ENCODE results near the gene LYAR. TPM values are rescaled to one million over a fixed set of nuclear protein-coding genes. Genes with fewer than 3 reads are reported as not detected.

Gene LYAR, protein sequence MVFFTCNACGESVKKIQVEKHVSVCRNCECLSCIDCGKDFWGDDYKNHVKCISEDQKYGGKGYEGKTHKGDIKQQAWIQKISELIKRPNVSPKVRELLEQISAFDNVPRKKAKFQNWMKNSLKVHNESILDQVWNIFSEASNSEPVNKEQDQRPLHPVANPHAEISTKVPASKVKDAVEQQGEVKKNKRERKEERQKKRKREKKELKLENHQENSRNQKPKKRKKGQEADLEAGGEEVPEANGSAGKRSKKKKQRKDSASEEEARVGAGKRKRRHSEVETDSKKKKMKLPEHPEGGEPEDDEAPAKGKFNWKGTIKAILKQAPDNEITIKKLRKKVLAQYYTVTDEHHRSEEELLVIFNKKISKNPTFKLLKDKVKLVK
- total RNA-seq: 10 to 100 TPM; 37.7 to 37.9 TPM

DNA sequence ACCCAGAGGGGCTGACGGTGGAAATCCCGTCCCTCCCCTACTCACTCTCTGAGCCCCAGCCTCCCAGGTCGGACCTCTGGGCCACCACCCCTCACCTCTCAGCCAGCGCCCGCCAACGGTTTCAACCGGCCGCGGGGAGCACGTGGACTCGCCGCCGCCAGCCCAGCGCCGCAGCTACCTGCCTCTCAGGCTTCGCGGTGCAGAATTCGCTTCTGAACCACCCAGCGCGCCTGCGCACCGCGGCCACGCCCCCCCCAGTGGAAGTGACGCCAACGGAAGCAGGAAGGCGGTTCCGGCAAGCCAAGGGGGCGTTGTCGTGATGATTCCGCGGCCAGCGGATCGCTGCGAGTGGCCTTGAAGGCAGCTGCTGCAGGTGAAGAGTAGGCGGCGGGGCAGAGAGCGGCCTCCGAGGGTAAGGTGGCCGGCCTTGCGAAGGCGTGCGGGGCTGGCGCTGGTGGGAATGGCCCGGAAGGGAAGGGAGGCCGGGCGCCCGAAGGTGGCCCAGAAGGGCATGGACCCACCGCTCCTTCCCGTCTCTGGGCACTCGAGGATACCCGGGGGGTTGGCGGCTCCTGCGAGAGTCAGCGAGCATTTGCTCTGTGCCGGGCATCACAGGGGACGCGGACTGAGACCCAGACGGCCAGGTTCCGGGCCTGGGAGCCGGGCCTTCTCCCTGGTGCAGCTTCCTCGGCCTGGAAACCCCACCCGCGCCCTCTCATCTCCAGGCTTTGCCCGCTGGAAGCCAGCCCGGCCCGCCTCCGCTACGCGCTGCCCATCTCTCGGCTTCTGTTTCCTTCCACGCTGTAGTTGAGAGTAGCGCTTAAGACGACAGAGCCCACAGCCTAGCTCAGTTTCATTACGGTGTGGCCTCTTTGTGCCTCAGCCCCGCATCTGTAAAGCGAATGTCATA, at the start of gene LYAR, which contains the start of gene ZBTB49:
TSS of gene LYAR (minus strand) at position 214 of the 910 bp plus-strand sequence. CDS start 6,412 bp downstream, outside the sequence.
TSS of gene ZBTB49 (plus strand) at position 311 of the 910 bp plus-strand sequence. CDS start 9,695 bp downstream, outside the sequence.
- H3K27me3 Mint-ChIP-seq (ENCODE audit: low read depth): no peaks in the 10 kb centered on the region
- peaks cover 16% of the 10 kb centered on the region for H3K36me3 Mint-ChIP-seq (ENCODE audit: low read depth)
- DNase-seq (peak; percentile 97), ATAC-seq (peak; percentile 94)
- H3K9me3 Mint-ChIP-seq (ENCODE audit: insufficient read depth): no peaks in the 10 kb centered on the region
- H3K4me1 Mint-ChIP-seq (ENCODE audit: low read depth): peaks cover 34% of the 10 kb centered on the region
- ChIA-PET POLR2A (interaction anchor here (1.0 to 1.2 kb wide), 2 partner anchors 12 to 18 kb away, joined by 3 to 4 read pairs; no protein-coding TSS in a partner anchor), CTCF (interaction anchor here (1.4 to 1.6 kb wide), 2 partner anchors 17 to 42 kb away, joined by 5 to 7 read pairs; partner anchors contain the start of gene TMEM128)
- peak within 1 kb of the TSS; percentile 95 for H3K4me3 Mint-ChIP-seq
- H3K27ac Mint-ChIP-seq: peak within 1 kb of the TSS; percentile 96

DNA sequence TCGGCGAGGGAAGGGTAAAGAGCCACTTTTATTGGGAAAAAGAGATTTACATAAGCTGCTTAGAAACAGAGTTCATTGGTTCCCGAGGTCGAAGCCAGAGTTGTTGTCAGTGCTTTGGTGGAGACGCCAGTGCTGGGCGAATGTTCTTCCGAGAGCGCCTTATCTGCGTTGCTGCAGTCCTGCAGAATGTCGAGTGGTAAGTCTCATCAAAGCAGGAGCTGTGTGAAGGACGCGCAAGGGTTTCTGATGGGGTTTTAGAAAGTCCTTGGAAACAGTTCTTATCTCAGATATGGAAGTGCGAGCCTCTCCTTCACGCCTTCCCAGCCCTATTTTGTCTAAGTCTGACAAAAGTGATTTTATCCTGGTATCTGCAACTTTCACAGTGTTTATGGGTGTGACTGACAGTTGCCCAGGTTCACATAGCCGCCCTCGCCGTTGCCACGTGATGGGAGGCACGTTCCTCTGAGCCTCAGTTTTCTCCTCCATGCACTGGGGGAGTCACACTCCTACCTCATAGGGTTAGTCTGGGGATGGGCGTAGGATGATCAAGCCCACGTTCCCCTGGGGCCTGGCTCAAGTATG, 49.6 kb upstream of the LYAR start:
- H3K27ac Mint-ChIP-seq: no peak overlapping the region
- DNase-seq (no peak), ATAC-seq (no peak)
- no peak overlapping the region for H3K4me3 Mint-ChIP-seq
- no peaks in the 10 kb centered on the region for H3K9me3 Mint-ChIP-seq (ENCODE audit: insufficient read depth)
- CTCF ChIA-PET: interaction anchor here (8.7 kb wide), 1 partner anchor 79 kb away, joined by 68 read pairs; no protein-coding TSS in a partner anchor
- H3K27me3 Mint-ChIP-seq (ENCODE audit: low read depth): peaks cover 3% of the 10 kb centered on the region
- POLR2A ChIA-PET: interaction anchor here (1.4 kb wide), 1 partner anchor 91 kb away, joined by 5 read pairs; the partner anchor contains the start of gene TMEM128
- H3K36me3 Mint-ChIP-seq (ENCODE audit: low read depth): no peaks in the 10 kb centered on the region
- H3K4me1 Mint-ChIP-seq (ENCODE audit: low read depth): peaks cover 9% of the 10 kb centered on the region

DNA sequence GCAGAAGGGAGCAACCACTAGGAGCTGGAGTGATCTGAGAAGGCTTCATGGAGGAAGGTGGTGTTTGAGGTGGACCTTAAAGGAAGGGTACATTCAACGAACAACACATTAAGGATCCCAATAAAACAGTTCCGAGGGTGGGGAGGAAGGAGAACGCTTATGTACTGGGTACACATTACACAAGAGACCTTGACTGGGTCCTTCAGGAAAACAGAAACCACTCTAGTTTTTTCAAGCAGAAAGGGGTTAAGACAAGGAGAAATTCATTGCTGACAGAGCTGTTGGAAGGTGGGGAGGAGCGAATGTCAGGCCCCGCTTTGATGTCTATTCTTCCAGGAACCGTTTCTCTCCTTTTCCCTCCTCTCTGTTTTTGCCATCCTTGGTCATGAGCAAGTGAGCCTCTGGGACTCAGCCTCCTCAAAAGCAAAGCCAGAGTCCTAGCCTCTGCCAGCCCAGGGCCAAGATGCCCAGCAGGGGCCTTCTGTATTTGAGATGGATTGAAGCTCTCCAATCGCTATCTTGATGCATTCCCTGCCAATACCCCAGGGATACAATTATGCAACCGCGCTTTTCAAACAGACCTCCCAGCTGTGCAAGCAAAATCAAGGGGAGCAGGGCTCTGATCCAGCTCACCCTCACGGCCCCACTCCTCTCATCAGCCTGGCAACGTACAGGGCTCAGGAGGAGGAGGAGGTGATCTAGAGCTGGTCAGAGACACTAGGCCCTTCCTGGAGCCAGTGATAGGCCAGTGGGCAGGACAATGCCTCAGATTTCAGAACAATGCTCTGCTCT, 48.5 kb upstream of the LYAR start:
- ATAC-seq (no peak), DNase-seq (no peak)
- H3K36me3 Mint-ChIP-seq (ENCODE audit: low read depth): no peaks in the 10 kb centered on the region
- H3K4me3 Mint-ChIP-seq: no peak overlapping the region
- peaks cover 3% of the 10 kb centered on the region for H3K27me3 Mint-ChIP-seq (ENCODE audit: low read depth)
- POLR2A ChIA-PET: interaction anchor here (0.9 to 1.4 kb wide), 2 partner anchors 90 kb away, joined by 3 to 5 read pairs; partner anchors contain the start of gene TMEM128
- H3K27ac Mint-ChIP-seq: no peak overlapping the region
- no peaks in the 10 kb centered on the region for H3K9me3 Mint-ChIP-seq (ENCODE audit: insufficient read depth)
- H3K4me1 Mint-ChIP-seq (ENCODE audit: low read depth): peaks cover 10% of the 10 kb centered on the region
- CTCF ChIA-PET: interaction anchor here (0.9 to 8.7 kb wide), 4 partner anchors 12 to 92 kb away, joined by 4 to 68 read pairs (median 17); no protein-coding TSS in a partner anchor

DNA sequence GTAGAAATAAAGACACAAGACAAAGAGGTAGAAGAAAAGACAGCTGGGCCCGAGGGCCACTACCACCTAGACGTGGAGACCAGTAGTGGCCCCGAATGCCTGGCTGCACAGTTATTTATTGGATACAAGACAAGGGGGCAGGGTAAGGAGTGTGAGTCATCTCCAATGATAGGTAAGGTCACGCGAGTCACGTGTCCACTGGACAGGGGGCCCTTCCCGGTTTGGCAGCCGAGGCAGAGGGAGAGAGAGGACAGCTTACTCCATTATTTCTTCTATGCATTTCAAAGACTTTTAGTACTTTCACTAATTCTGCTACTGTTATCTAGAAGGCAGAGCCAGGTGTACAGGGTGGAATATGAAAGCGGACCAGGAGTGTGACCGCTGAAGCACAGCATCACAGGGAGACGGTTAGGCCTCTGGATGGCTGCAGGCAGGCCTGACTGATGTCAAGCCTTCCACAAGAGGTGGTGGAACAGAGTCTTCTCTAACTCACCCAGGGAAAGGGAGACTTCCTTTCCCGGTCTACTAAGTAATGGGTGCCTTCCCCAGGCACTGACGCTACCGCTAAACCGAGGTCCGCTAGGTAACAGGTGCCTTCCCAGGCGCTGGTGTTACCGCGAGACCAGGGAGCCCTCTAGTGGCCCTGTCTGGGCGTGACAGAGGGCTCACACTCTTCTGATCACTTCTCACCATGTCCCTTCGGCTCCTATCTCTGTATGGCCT, 45.0 kb upstream of the LYAR start:
- peaks cover 3% of the 10 kb centered on the region for H3K27me3 Mint-ChIP-seq (ENCODE audit: low read depth)
- H3K36me3 Mint-ChIP-seq (ENCODE audit: low read depth): no peaks in the 10 kb centered on the region
- H3K27ac Mint-ChIP-seq: no peak overlapping the region
- POLR2A ChIA-PET: interaction anchor here (1.4 kb wide), 1 partner anchor 87 kb away, joined by 4 read pairs; the partner anchor contains the start of gene TMEM128
- peaks cover 8% of the 10 kb centered on the region for H3K4me1 Mint-ChIP-seq (ENCODE audit: low read depth)
- CTCF ChIA-PET: interaction anchor here (1.2 to 8.7 kb wide), 8 partner anchors 14 to 87 kb away, joined by 3 to 68 read pairs (median 5); partner anchors contain the start of gene TMEM128
- H3K9me3 Mint-ChIP-seq (ENCODE audit: insufficient read depth): no peaks in the 10 kb centered on the region
- peak; percentile 95 for ATAC-seq
- H3K4me3 Mint-ChIP-seq: no peak overlapping the region
- DNase-seq: peak; percentile 83

DNA sequence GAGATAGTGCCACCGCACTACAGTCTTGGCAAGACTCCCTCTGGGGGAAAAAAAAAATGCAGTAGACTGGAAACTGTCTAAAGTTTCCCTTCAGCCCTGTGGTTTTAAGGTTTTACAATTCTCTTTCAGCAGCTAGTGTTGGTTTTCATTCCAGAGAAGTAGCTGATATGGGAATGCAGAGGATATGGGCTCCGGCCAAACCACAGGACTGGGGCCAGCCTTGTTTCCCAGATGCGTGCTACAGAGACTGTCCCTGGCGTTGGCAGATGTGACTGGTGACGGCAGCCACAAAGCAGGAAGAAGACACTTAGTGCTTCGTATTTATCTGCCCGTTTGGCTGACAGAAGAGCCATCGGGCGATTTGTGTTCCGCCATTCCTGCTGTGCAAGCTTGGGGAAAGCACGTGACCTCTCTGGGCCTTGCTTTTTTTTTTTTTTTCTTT, 43.3 kb upstream of the LYAR start:
- Mint-ChIP-seq H3K4me1 (ENCODE audit: low read depth) (peaks cover 8% of the 10 kb centered on the region), H3K27me3 (ENCODE audit: low read depth) (peaks cover 3% of the 10 kb centered on the region), H3K36me3 (ENCODE audit: low read depth) (no peaks in the 10 kb centered on the region), H3K9me3 (ENCODE audit: insufficient read depth) (no peaks in the 10 kb centered on the region), H3K27ac (no peak overlapping the region), H3K4me3 (no peak overlapping the region)
- ChIA-PET CTCF (interaction anchor here (1.0 to 8.7 kb wide), 5 partner anchors 15 to 150 kb away, joined by 3 to 68 read pairs (median 5); partner anchors contain the start of gene TMEM128), POLR2A (no interaction called here)
- ATAC-seq (no peak), DNase-seq (no peak)

DNA sequence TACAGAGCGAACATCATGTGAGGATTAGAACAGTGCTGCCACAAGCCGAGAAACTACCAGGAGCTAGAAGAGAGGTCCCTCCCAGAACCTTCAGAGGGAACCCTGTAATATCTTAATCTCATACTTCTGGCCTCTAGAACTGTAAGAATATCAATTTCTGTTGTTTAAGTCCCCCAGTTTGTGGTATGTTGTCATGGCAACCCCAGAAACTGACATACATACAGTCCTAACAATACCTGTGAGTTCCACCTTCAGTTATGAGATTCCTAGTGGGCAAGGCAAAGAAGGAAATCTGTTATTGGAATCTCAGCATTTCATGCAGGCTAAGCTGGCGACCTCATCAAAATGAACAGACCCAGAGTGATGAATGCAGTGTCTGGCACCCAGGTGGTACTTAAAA, 42.6 kb upstream of the LYAR start:
- ATAC-seq: no peak
- POLR2A ChIA-PET: no interaction called here
- CTCF ChIA-PET: interaction anchor here (1.2 to 8.7 kb wide), 6 partner anchors 72 to 149 kb away, joined by 3 to 68 read pairs (median 6); partner anchors contain the start of gene TMEM128
- Mint-ChIP-seq H3K9me3 (ENCODE audit: insufficient read depth) (no peaks in the 10 kb centered on the region), H3K27me3 (ENCODE audit: low read depth) (peaks cover 2% of the 10 kb centered on the region), H3K27ac (no peak overlapping the region), H3K4me1 (ENCODE audit: low read depth) (peaks cover 8% of the 10 kb centered on the region), H3K4me3 (no peak overlapping the region), H3K36me3 (ENCODE audit: low read depth) (no peaks in the 10 kb centered on the region)
- DNase-seq: no peak

DNA sequence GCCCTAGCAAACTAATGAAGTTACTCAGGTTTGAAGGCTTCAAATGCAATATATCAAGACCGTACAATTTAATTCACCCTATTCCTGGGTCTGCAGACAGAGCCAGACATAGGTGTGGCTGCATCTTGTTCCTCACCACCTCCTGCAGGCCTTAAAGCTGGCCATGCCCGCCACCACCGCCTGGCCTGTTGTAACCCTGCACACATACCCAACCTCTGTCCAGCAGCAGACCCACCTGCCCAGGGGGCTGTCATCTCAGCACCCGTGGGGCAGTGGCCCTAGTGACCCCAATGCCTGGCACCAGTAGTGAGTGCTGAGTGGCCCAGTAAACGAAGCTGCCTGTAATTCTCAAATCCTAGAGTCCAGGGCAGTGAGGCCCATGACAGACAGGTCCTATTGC, 40.8 kb upstream of the LYAR start:
- DNase-seq: no peak
- H3K27ac Mint-ChIP-seq: no peak overlapping the region
- no peaks in the 10 kb centered on the region for H3K36me3 Mint-ChIP-seq (ENCODE audit: low read depth)
- no peaks in the 10 kb centered on the region for H3K27me3 Mint-ChIP-seq (ENCODE audit: low read depth)
- no peak overlapping the region for H3K4me3 Mint-ChIP-seq
- H3K4me1 Mint-ChIP-seq (ENCODE audit: low read depth): peaks cover 8% of the 10 kb centered on the region
- no peak for ATAC-seq
- POLR2A ChIA-PET: no interaction called here
- no peaks in the 10 kb centered on the region for H3K9me3 Mint-ChIP-seq (ENCODE audit: insufficient read depth)
- CTCF ChIA-PET: interaction anchor here (1.1 to 2.2 kb wide), 3 partner anchors 71 to 79 kb away, joined by 5 to 7 read pairs (median 7); no protein-coding TSS in a partner anchor

DNA sequence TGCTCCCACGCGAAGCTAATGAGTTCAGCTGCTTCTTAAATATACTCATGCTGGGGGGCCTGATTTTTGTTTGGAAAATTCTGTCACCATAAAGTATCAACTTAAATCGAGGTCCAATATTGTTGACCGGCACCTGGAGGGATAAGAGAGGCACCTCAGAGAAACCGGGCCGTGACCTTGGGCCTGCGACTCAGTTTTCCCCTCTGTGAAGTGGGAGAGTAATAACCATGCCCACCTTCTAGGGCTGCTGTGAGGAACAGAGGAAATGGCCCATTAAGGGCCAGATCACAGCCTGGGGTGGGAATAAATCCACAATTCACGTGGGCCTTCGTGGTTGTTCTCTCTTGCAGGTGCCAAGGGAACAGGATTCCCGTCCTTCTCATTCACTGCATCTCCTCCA, 39.5 kb upstream of the LYAR start:
- CTCF ChIA-PET: no interaction called here
- POLR2A ChIA-PET: no interaction called here
- Mint-ChIP-seq H3K4me1 (ENCODE audit: low read depth) (peaks cover under 1% of the 10 kb centered on the region), H3K9me3 (ENCODE audit: insufficient read depth) (no peaks in the 10 kb centered on the region), H3K36me3 (ENCODE audit: low read depth) (no peaks in the 10 kb centered on the region), H3K27me3 (ENCODE audit: low read depth) (no peaks in the 10 kb centered on the region), H3K4me3 (no peak overlapping the region), H3K27ac (no peak overlapping the region)
- ATAC-seq (no peak), DNase-seq (no peak)

DNA sequence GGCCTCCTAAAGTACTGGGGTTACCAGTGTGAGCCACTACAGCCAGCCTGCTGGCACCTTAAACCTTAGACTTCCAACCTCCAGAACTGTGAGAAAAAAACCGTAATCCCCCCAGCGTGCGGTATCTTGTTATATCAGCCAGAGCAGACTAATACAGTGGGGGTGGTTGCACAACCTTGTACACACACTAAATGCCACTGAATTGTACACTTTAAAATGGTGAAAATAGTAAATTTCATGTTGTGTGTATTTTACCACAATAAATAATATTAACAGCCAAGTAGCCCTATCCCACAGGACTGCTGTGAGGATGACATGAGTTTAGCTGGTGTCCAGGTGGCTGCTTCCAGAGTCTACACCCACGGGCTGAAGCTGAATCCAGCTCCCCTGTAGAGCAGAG, 38.9 kb upstream of the LYAR start:
- H3K36me3 Mint-ChIP-seq (ENCODE audit: low read depth): no peaks in the 10 kb centered on the region
- H3K27ac Mint-ChIP-seq: no peak overlapping the region
- DNase-seq (no peak), ATAC-seq (no peak)
- no peak overlapping the region for H3K4me3 Mint-ChIP-seq
- no peaks in the 10 kb centered on the region for H3K9me3 Mint-ChIP-seq (ENCODE audit: insufficient read depth)
- no peaks in the 10 kb centered on the region for H3K27me3 Mint-ChIP-seq (ENCODE audit: low read depth)
- H3K4me1 Mint-ChIP-seq (ENCODE audit: low read depth): no peaks in the 10 kb centered on the region
- ChIA-PET POLR2A (no interaction called here), CTCF (no interaction called here)

DNA sequence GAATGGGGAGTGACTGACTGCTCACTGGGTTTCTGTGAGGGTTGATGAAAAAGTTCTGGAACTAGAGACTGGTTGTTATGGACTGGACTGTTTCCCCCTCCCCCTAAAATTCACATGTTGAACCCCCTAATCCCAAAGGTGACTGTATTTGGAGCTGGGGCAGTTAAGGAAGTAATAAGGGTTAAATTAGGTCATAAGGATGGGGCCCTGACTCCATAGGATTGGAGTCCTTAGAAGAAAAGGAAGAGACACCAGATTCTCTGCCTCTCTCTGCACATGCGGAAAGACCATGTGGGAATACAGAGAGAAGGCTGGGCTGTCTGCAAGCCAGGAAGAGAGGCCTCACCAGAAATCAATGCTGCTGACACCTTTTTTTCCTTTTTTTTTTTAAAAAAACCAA, 38.3 kb upstream of the LYAR start:
- Mint-ChIP-seq H3K36me3 (ENCODE audit: low read depth) (no peaks in the 10 kb centered on the region), H3K27ac (no peak overlapping the region), H3K9me3 (ENCODE audit: insufficient read depth) (no peaks in the 10 kb centered on the region), H3K4me1 (ENCODE audit: low read depth) (no peaks in the 10 kb centered on the region), H3K4me3 (no peak overlapping the region), H3K27me3 (ENCODE audit: low read depth) (no peaks in the 10 kb centered on the region)
- no peak for ATAC-seq
- ChIA-PET CTCF (interaction anchor here (1.5 kb wide), 1 partner anchor 68 kb away, joined by 5 read pairs; no protein-coding TSS in a partner anchor), POLR2A (no interaction called here)
- DNase-seq: no peak

Measured in activated CD8-positive, alpha-beta T cell treated with anti-CD3 and anti-CD28 coated beads, Interleukin-2, amount 10 ng/mL, durations not matched to agents 7 days and 5 days (primary cell).